Right atrium auricular region (tissue), 2 donors: Measurements from ENCODE around the gene YJU2. TPM values are rescaled to one million over a fixed set of nuclear protein-coding genes. Genes with fewer than 3 reads are reported as not detected.
"Not testable (repeated sequence)": the region's sequence is repeated elsewhere in the genome, so short reads cannot be mapped to it uniquely, and the experiment has no call there.

Experiments
- DNase-seq: peaks from one replicate; pipeline ENCODE4 v3.0.0-alpha.2; 2019; ENCODE audit warnings: low spot score
- H3K27ac ChIP-seq, 2 donors: fragments of 200-600 bp; sonication (generic); 1 replicate in 1 of 2; 2 replicates in 1 of 2; pipeline ENCODE4 v1.5.1; 2016 to 2019
- H3K27me3 ChIP-seq, 2 donors: fragments of 200-600 bp; sonication (generic); one replicate each; pipeline versions ENCODE4 v1.5.1 to v1.6.0; 2017 to 2019
- H3K36me3 ChIP-seq: fragments of 200-600 bp; sonication (generic); one replicate; pipeline ENCODE4 v1.5.1; 2016
- H3K4me1 ChIP-seq, 2 donors: fragments of 200-600 bp; sonication (generic); one replicate each; pipeline versions ENCODE4 v1.5.1 to v1.6.0; 2017 to 2019
- H3K4me3 ChIP-seq, 2 donors: fragments of 200-600 bp; sonication (generic); 1 replicate in 1 of 2; 2 replicates in 1 of 2; pipeline ENCODE4 v1.5.1; 2017 to 2019; ENCODE audit warnings: mild to moderate bottlenecking in 1 of 2, moderate library complexity in 1 of 2
- H3K9me3 ChIP-seq, 2 donors: fragments of 200-600 bp; sonication (generic); one replicate each; pipeline ENCODE4 v1.5.1; 2019
- CTCF ChIP-seq, 2 donors: fragments of 200-600 bp; sonication (generic); IDR thresholded peaks; one replicate each; pipeline ENCODE4 v1.5.1; 2019; ENCODE audit warnings: antibody characterized with exemption in 2 of 2
- total RNA-seq, 2 donors: library from RNA; depleted of rRNA; stranded (reverse); fragments of >200 nt; gene quantifications; one replicate each; pipeline ENCODE4 v1.1.0, GENCODE V29; 2016

Gene YJU2
- total RNA-seq, 2 donors from 2014 or later: 9.1 to 17.6 TPM

- Histone ChIP-seq H3K4me3 (no peak overlapping the region), H3K27ac (no peak overlapping the region), H3K36me3 (no peaks in the 10 kb centered on the region)
Observed at GRCh38 chr19:4241824-4242430, 5.0 kb upstream of the YJU2 start.

GRCh38 chr19:4245938-4246337, 942 bp upstream of the YJU2 start:
- not testable (repeated sequence) for H3K27ac ChIP-seq, H3K27me3 ChIP-seq, DNase-seq, H3K4me3 ChIP-seq
- H3K36me3 ChIP-seq: peaks cover 19% of the 10 kb centered on the region
- H3K4me1 ChIP-seq: peaks cover 0 to 12% of the 10 kb centered on the region in 2 donors
- H3K9me3 ChIP-seq: peaks cover 0 to 12% of the 10 kb centered on the region in 2 donors

More at GRCh38 chr19:4241824-4242430, 5.0 kb upstream of the YJU2 start:
- DNase-seq: no peak
- peaks cover 0 to 12% of the 10 kb centered on the region in 2 donors for H3K9me3 ChIP-seq
- H3K27me3 ChIP-seq: no peaks in the 10 kb centered on the region
- TF ChIP-seq CTCF (IDR thresholded peaks at IDR 0.05): no peak
- H3K4me1 ChIP-seq: peaks cover 0 to 4% of the 10 kb centered on the region in 2 donors

DNA sequence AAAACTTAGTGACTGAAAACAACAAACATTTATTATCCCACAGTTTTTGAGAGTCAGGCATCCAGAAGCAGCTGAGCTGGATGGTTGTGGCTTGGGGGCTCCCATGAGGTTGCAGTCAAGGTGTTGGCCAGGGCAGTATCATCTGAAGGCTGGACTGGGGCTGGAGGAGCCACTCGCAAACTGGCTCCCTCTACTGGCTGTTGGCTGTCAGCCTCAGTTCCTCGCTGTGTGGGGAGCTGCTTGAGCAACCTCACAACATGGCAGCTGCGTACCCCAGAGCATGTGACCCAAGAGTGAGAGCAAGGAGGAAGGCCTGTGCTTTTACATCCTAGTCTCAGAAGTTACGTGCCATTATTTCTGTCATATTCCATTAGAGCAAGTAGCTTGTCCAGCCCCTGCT, 9.7 kb downstream of the YJU2 start:
- no peak overlapping the region for H3K4me3 ChIP-seq
- DNase-seq: no peak
- peaks cover 86% of the 10 kb centered on the region for H3K36me3 ChIP-seq
- peaks cover 0 to 12% of the 10 kb centered on the region in 2 donors for H3K9me3 ChIP-seq
- H3K4me1 ChIP-seq: no peaks in the 10 kb centered on the region
- no peak for TF ChIP-seq CTCF (IDR thresholded peaks at IDR 0.05)
- H3K27me3 ChIP-seq: no peaks in the 10 kb centered on the region
- H3K27ac ChIP-seq: no peak overlapping the region

DNA sequence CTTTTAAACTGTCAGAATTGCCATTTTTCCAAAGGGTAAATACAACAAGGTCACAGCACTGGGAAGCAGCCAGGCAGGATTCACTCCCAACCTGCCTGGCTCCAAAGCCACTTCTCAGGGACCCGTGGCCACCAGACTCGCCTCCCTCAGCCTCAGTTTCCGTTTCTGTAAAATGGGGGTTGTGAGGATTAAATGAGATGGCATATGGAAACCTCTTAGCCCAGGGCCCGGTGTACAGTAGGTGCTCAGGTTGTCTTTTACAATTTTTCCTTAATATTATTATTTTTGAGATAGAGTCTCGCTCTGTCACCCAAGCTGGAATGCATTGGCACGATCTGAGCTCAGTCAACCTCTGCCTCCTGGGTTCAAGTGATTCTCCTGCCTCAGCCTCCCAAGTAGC, 10.1 kb downstream of the YJU2 start:
- no peaks in the 10 kb centered on the region for H3K4me1 ChIP-seq
- H3K36me3 ChIP-seq: peaks cover 85% of the 10 kb centered on the region
- H3K27ac ChIP-seq: no peak overlapping the region
- peaks cover 0 to 12% of the 10 kb centered on the region in 2 donors for H3K9me3 ChIP-seq
- TF ChIP-seq CTCF (IDR thresholded peaks at IDR 0.05): no peak
- H3K4me3 ChIP-seq: no peak overlapping the region
- no peaks in the 10 kb centered on the region for H3K27me3 ChIP-seq
- no peak for DNase-seq

DNA sequence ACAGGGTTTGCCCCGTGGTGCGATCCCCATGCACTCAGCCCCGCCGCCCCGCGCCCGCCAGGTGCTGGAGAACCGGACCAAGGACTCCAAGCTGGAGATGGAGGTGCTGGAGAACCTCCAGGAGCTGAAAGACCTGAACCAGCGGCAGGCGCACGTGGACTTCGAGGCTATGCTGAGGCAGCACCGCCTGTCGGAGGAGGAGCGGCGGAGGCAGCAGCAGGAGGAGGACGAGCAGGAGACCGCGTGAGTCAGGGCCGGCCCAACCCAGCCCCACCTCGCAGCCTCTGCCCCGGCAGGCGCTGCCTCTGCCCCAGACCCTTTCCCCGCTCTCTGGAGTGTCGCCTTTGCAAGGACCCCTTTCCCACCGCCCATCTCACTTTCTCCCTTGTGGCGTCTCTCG, 11.3 kb downstream of the YJU2 start:
- no peaks in the 10 kb centered on the region for H3K4me1 ChIP-seq
- H3K9me3 ChIP-seq: peaks cover 0 to 12% of the 10 kb centered on the region in 2 donors
- peaks cover 86% of the 10 kb centered on the region for H3K36me3 ChIP-seq
- TF ChIP-seq CTCF (IDR thresholded peaks at IDR 0.05): no peak
- H3K27ac ChIP-seq: no peak overlapping the region
- DNase-seq: no peak
- H3K4me3 ChIP-seq: no peak overlapping the region
- H3K27me3 ChIP-seq: no peaks in the 10 kb centered on the region

DNA sequence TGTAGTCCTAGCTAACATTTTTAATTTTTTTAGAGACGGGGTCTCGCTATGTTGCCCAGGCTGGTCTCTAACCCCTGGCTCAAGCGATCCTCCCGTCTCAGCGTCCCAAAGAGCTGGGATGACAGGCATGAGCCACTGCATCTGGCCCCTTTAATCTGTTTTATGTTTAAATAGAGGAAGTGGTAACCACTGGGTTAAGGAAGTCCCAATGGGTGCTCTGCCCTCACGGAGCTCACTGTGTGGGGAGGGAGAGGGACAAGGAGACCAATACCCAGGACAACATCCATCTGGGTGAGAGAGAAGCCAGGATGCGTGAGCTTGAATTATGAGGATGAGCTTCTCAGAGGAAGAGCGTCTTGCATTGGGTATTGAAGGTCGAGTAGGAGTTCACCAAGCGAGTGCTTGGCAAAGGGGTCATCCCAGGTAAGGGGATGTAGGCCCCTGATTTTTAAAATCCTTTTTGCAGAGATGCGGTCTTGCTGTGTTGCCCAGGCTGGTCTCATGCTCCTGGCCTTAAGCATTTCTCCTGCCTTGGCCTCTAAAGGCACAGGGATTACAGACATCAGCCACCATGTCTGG, 13.8 kb downstream of the YJU2 start:
- no peaks in the 10 kb centered on the region for H3K27me3 ChIP-seq
- no peak overlapping the region for H3K4me3 ChIP-seq
- DNase-seq: no peak
- no peak for TF ChIP-seq CTCF (IDR thresholded peaks at IDR 0.05)
- no peak overlapping the region for H3K27ac ChIP-seq
- H3K4me1 ChIP-seq: no peaks in the 10 kb centered on the region
- peaks cover 70% of the 10 kb centered on the region for H3K36me3 ChIP-seq
- H3K9me3 ChIP-seq: peaks cover 0 to 4% of the 10 kb centered on the region in 2 donors
